H9 (cell line): ENCODE results near the gene ODAD3. TPM values are rescaled to one million over a fixed set of nuclear protein-coding genes. Genes with fewer than 3 reads are reported as not detected.

Experiments
- DNase-seq: peaks from one replicate; pipeline ENCODE4 v3.0.0-alpha.2; 2017
- H2AFZ ChIP-seq: one replicate; pipeline ENCODE4 v1.6.1; 2013; ENCODE audit warnings: mild to moderate bottlenecking, low read length, control low read depth, moderate library complexity
- H2AK5ac ChIP-seq: 2 replicates; pipeline ENCODE4 v1.6.1; 2013; ENCODE audit warnings: low read length, control low read depth, mixed read lengths; ENCODE audit not compliant: insufficient read length
- H2BK120ac ChIP-seq: one replicate; pipeline ENCODE4 v1.6.1; 2013; ENCODE audit warnings: low read depth, mild to moderate bottlenecking, low read length, control low read depth, inconsistent platforms; ENCODE audit not compliant: poor library complexity, severe bottlenecking
- H2BK12ac ChIP-seq: 2 replicates; pipeline ENCODE4 v1.6.1; 2013; ENCODE audit warnings: low read length, control low read depth, mixed read lengths, low read depth; ENCODE audit not compliant: insufficient read length
- H2BK15ac ChIP-seq: 2 replicates; pipeline ENCODE4 v1.6.1; 2013; ENCODE audit warnings: low read depth, low read length, control low read depth
- H2BK20ac ChIP-seq: one replicate; pipeline ENCODE4 v1.6.1; 2013; ENCODE audit warnings: low read depth, mild to moderate bottlenecking, low read length, control low read depth, inconsistent platforms; ENCODE audit not compliant: poor library complexity, severe bottlenecking
- H2BK5ac ChIP-seq: 2 replicates; pipeline ENCODE4 v1.6.1; 2013; ENCODE audit warnings: low read length, control low read depth, mixed read lengths; ENCODE audit not compliant: insufficient read length
- H3K14ac ChIP-seq: 2 replicates; pipeline ENCODE4 v1.6.1; 2013; ENCODE audit warnings: low read length, control low read depth; ENCODE audit not compliant: insufficient read depth
- H3K18ac ChIP-seq: 2 replicates; pipeline ENCODE4 v1.6.1; 2013; ENCODE audit warnings: low read depth, mild to moderate bottlenecking, mixed read lengths, low read length, control low read depth; ENCODE audit not compliant: insufficient read length
- H3K23ac ChIP-seq: 2 replicates; pipeline ENCODE4 v1.6.1; 2013; ENCODE audit warnings: low read length, control low read depth, mixed read lengths, low read depth; ENCODE audit not compliant: insufficient read length
- H3K23me2 ChIP-seq: 2 replicates; pipeline ENCODE4 v1.6.1; 2013; ENCODE audit warnings: low read depth, mild to moderate bottlenecking, mixed read lengths, low read length, control low read depth; ENCODE audit not compliant: insufficient read length, poor library complexity, severe bottlenecking
- H3K27ac ChIP-seq: 2 replicates; pipeline ENCODE4 v1.5.1; 2013; ENCODE audit warnings: low read length, control low read depth, mixed read lengths, low read depth; ENCODE audit not compliant: insufficient read length
- H3K27me3 ChIP-seq: 2 replicates; pipeline ENCODE4 v1.6.1; 2013; ENCODE audit warnings: low read length, control low read depth, inconsistent platforms; ENCODE audit not compliant: insufficient read depth
- H3K4ac ChIP-seq: 2 replicates; pipeline ENCODE4 v1.6.1; 2013; ENCODE audit warnings: low read depth, mild to moderate bottlenecking, control low read depth, inconsistent platforms, low read length, moderate library complexity
- H3K4me1 ChIP-seq: 2 replicates; pipeline ENCODE4 v1.6.1; 2013; ENCODE audit warnings: low read length, control low read depth, inconsistent platforms; ENCODE audit not compliant: insufficient read depth
- H3K4me2 ChIP-seq: 2 replicates; pipeline ENCODE4 v1.6.1; 2013; ENCODE audit warnings: low read length, control low read depth, mixed read lengths; ENCODE audit not compliant: insufficient read length, insufficient read depth
- H3K56ac ChIP-seq: 2 replicates; pipeline ENCODE4 v1.6.1; 2013; ENCODE audit warnings: low read depth, mild to moderate bottlenecking, mixed read lengths, low read length, control low read depth; ENCODE audit not compliant: insufficient read length
- H3K79me1 ChIP-seq: 2 replicates; pipeline ENCODE4 v1.6.1; 2013; ENCODE audit warnings: low read depth, mild to moderate bottlenecking, moderate library complexity, low read length, control low read depth, inconsistent platforms; ENCODE audit not compliant: insufficient read depth, poor library complexity, severe bottlenecking
- H3K79me2 ChIP-seq: 2 replicates; pipeline ENCODE4 v1.6.1; 2013; ENCODE audit warnings: low read length, control low read depth, inconsistent platforms; ENCODE audit not compliant: insufficient read depth
- H3K9ac ChIP-seq: 2 replicates; pipeline ENCODE4 v1.6.1; 2013; ENCODE audit warnings: low read length, control low read depth, mixed read lengths; ENCODE audit not compliant: insufficient read length; ENCODE audit errors: extremely low read depth
- H3K9me3 ChIP-seq: one replicate; pipeline ENCODE4 v1.6.1; 2013; ENCODE audit warnings: low read depth, low read length, inconsistent platforms; ENCODE audit not compliant: control insufficient read depth
- H3T11ph ChIP-seq: one replicate; pipeline ENCODE4 v1.6.1; 2013; ENCODE audit warnings: mild to moderate bottlenecking, low read length, control low read depth, inconsistent platforms
- H4K20me1 ChIP-seq: one replicate; pipeline ENCODE4 v1.6.1; 2013; ENCODE audit not compliant: control insufficient read depth, insufficient read length, insufficient read depth
- H4K5ac ChIP-seq: 2 replicates; pipeline ENCODE4 v1.6.1; 2013; ENCODE audit warnings: low read depth, mild to moderate bottlenecking, mixed read lengths, low read length, control low read depth; ENCODE audit not compliant: insufficient read length
- H4K8ac ChIP-seq: replicated peaks from 2 replicates; pipeline ENCODE4 v1.6.1; 2013; ENCODE audit warnings: low read length, control low read depth, mixed read lengths, low read depth; ENCODE audit not compliant: insufficient read length
- H4K91ac ChIP-seq: 2 replicates; pipeline ENCODE4 v1.6.1; 2013; ENCODE audit warnings: low read depth, mild to moderate bottlenecking, moderate library complexity, mixed read lengths, low read length, control low read depth; ENCODE audit not compliant: insufficient read length
- H3K27ac Mint-ChIP-seq, 3 experiments: 2 replicates in 2 of 3; 3 replicates in 1 of 3; pipeline ENCODE4 v1.8.0; 2020 to 2021; ENCODE audit warnings: mixed read lengths in 3 of 3, mild to moderate bottlenecking in 1 of 3, moderate library complexity in 1 of 3
- H3K27me3 Mint-ChIP-seq: 2 replicates; pipeline ENCODE4 v1.8.0; 2021; ENCODE audit warnings: low read depth, mild to moderate bottlenecking, moderate library complexity, mixed read lengths
- H3K36me3 Mint-ChIP-seq, 3 experiments: 2 replicates in 2 of 3; 3 replicates in 1 of 3; pipeline ENCODE4 v1.8.0; 2020 to 2021; ENCODE audit warnings: low read depth in 3 of 3, mixed read lengths in 3 of 3; ENCODE audit not compliant: insufficient read depth in 1 of 3
- H3K4me1 Mint-ChIP-seq, 2 experiments: 2 replicates each; pipeline ENCODE4 v1.8.0; 2020; ENCODE audit warnings: mixed read lengths in 2 of 2
- H3K4me3 Mint-ChIP-seq, 2 experiments: 2 replicates in 1 of 2; 3 replicates in 1 of 2; pipeline ENCODE4 v1.8.0; 2020 to 2021; ENCODE audit warnings: mild to moderate bottlenecking in 2 of 2, mixed read lengths in 2 of 2, moderate library complexity in 1 of 2
- H3K9me3 Mint-ChIP-seq, 2 experiments: 2 replicates in 1 of 2; 3 replicates in 1 of 2; pipeline ENCODE4 v1.8.0; 2020; ENCODE audit warnings: mild to moderate bottlenecking in 2 of 2, mixed read lengths in 2 of 2, moderate library complexity in 1 of 2
- WGBS: extraction: QIAGEN DNeasy Blood & Tissue Kit; methylation state at CpG from one replicate; pipeline ENCODE4 v1.1.7; 2013; ENCODE audit warnings: missing lambda C conversion rate, low lambda C conversion rate, mixed read lengths; ENCODE audit not compliant: insufficient read length; ENCODE audit errors: extremely low coverage; 5-methylcytosine and 5-hydroxymethylcytosine counted together
- total RNA-seq: library from RNA; stranded (reverse); gene quantifications from 2 replicates; pipeline ENCODE4 v1.2.1, GENCODE V29; 2021
- TF ChIP-seq, protein P1 (sequence below): fragments of 200-600 bp; sonication (generic); conservative IDR thresholded peaks from 3 replicates; pipeline ENCODE4 v1.8.0; 2021; ENCODE audit warnings: antibody characterized with exemption, mild to moderate bottlenecking

The ODAD3 gene
- total RNA-seq, 1 experiment from 2014 or later = 2.5 TPM

DNA sequence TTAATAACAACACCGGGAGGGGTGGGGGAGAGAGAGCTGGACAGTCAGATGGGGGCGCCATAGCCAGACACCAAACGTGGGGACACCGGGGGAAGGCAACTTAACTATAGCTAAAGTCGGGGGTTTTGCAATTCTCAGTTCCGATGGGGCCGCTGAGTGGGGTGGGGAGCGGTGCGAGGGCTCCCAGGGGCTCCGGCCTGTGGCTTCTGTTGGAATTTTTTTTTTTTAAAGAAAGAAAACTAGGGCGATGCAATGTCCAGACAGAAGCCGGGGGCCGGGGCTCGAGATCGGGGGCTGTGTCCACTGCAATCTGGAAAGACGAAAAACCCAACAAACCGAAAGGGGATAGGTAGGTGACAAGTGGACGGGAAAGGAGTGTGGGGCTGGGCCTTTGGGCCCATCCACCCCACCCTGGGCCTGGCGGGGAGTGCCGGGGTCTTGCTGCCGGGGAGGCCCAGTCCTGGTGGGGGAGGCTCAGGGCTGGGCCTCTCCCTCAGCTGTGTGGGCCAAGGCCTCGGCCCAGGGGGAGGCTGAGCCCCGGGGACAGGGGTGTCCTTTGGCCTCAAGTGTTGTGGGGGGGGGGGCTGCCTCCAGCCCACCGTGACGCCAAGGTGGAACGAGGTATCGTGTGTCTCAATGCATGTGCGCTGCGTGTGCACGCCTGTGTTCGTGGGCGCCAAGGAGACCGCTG is 17.8 kb upstream of the ODAD3 start:
- H3K27ac Mint-ChIP-seq = peak overlapping the region in 2 of 3 experiments; percentile 72 to 83; a peak in 4 of 7 replicates
- H3T11ph ChIP-seq = no peak overlapping the region
- H3K9me3 ChIP-seq = no peaks in the 10 kb centered on the region
- H2AFZ ChIP-seq = no peak overlapping the region
- no peaks in the 10 kb centered on the region; a peak in 1 of 5 replicates for H3K9me3 Mint-ChIP-seq
- no peak overlapping the region for H2BK5ac ChIP-seq
- peak; percentile 30 for DNase-seq
- no peak overlapping the region for H3K18ac ChIP-seq
- H3K36me3 Mint-ChIP-seq = peaks cover 4 to 25% (median 22%) of the 10 kb centered on the region in 3 experiments; a peak in 6 of 7 replicates
- H4K20me1 ChIP-seq = no peaks in the 10 kb centered on the region
- no peak overlapping the region for H4K8ac ChIP-seq
- H4K91ac ChIP-seq = no peak overlapping the region
- no CpG with 5 or more reads among the region's 33 CpGs for WGBS
- no peak overlapping the region for H2BK20ac ChIP-seq
- H4K5ac ChIP-seq = no peak overlapping the region
- H3K4ac ChIP-seq = no peak overlapping the region
- no peak overlapping the region for H2AK5ac ChIP-seq
- no peak overlapping the region for H2BK12ac ChIP-seq
- no peak overlapping the region for H3K23ac ChIP-seq
- H3K4me2 ChIP-seq = no peak overlapping the region
- H3K27me3 ChIP-seq = no peaks in the 10 kb centered on the region
- H3K4me1 Mint-ChIP-seq = peaks cover 20 to 45% of the 10 kb centered on the region in 2 experiments
- no peak overlapping the region for H3K14ac ChIP-seq
- no peak overlapping the region for H3K56ac ChIP-seq
- H3K27me3 Mint-ChIP-seq = no peaks in the 10 kb centered on the region
- H3K4me3 Mint-ChIP-seq = peak overlapping the region in 1 of 2 experiments; percentile 18; a peak in 1 of 5 replicates
- H2BK120ac ChIP-seq = no peak overlapping the region
- no peaks in the 10 kb centered on the region for H3K4me1 ChIP-seq
- TF ChIP-seq, protein P1, sequence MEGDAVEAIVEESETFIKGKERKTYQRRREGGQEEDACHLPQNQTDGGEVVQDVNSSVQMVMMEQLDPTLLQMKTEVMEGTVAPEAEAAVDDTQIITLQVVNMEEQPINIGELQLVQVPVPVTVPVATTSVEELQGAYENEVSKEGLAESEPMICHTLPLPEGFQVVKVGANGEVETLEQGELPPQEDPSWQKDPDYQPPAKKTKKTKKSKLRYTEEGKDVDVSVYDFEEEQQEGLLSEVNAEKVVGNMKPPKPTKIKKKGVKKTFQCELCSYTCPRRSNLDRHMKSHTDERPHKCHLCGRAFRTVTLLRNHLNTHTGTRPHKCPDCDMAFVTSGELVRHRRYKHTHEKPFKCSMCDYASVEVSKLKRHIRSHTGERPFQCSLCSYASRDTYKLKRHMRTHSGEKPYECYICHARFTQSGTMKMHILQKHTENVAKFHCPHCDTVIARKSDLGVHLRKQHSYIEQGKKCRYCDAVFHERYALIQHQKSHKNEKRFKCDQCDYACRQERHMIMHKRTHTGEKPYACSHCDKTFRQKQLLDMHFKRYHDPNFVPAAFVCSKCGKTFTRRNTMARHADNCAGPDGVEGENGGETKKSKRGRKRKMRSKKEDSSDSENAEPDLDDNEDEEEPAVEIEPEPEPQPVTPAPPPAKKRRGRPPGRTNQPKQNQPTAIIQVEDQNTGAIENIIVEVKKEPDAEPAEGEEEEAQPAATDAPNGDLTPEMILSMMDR = peak; percentile 37; the same call in 2 of the 3 replicates
- no peaks in the 10 kb centered on the region for H3K23me2 ChIP-seq
- H3K79me1 ChIP-seq = no peaks in the 10 kb centered on the region
- H3K27ac ChIP-seq = no peak overlapping the region
- no peak overlapping the region for H2BK15ac ChIP-seq
- no peaks in the 10 kb centered on the region for H3K79me2 ChIP-seq
- no peak overlapping the region for H3K9ac ChIP-seq
